Measurements from ENCODE around the gene RCSD1.
"Not testable (repeated sequence)": the region's sequence is repeated elsewhere in the genome, so short reads cannot be mapped to it uniquely, and the experiment has no call there.

The RCSD1 gene

GRCh38 chr1:167601442-167602383 lies 28.3 kb upstream of the RCSD1 start:
- Histone ChIP-seq H3K36me3 (ENCODE audit: control insufficient read depth in 1 of 2, insufficient read depth in 2 of 2, low read length in 2 of 2) (no peaks in the 10 kb centered on the region), H3K4me1 (ENCODE audit: control insufficient read depth in 1 of 2, insufficient read depth in 2 of 2, low read length in 2 of 2) (peaks cover 0 to 20% of the 10 kb centered on the region in 2 donors), H3K27ac (ENCODE audit: low read length) (peak overlapping the region; percentile 35), H3K9me3 (ENCODE audit: control insufficient read depth in 1 of 2, low read length in 2 of 2) (peaks cover 0 to 1% of the 10 kb centered on the region in 2 donors), H3K27me3 (ENCODE audit: low read depth, low read length) (no peaks in the 10 kb centered on the region), H3K4me3 (ENCODE audit: low read depth in 1 of 2, low read length in 2 of 2) (no peak overlapping the region)

DNA sequence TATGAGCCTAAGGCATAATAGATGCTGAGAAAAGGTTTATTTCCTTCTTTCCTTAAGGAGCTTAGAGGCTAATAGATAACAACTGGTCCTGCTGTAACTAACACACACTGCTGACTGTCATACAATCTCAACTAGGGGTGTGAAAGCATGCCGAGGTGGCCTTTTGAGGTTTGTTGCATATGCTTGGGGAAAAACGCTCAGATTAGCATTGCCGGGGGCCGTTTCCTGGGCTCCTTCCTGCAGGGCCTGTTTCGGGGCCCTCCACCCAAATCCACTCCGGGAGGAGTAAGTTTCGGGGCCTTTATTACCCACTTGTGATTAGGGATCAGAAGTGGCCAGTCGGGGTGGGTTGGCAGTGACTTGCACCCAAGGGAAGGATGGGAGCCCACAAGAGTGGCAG lies 27.2 kb upstream of the RCSD1 start:
- H3K4me3 ChIP-seq (ENCODE audit: low read depth in 1 of 2, low read length in 2 of 2) = no peak overlapping the region
- no peak overlapping the region for H3K27ac ChIP-seq (ENCODE audit: low read length)
- peaks cover 0 to 20% of the 10 kb centered on the region in 2 donors for H3K4me1 ChIP-seq (ENCODE audit: control insufficient read depth in 1 of 2, insufficient read depth in 2 of 2, low read length in 2 of 2)
- no peaks in the 10 kb centered on the region for H3K27me3 ChIP-seq (ENCODE audit: low read depth, low read length)
- peaks cover 0 to 13% of the 10 kb centered on the region in 2 donors for H3K9me3 ChIP-seq (ENCODE audit: control insufficient read depth in 1 of 2, low read length in 2 of 2)
- no peaks in the 10 kb centered on the region for H3K36me3 ChIP-seq (ENCODE audit: control insufficient read depth in 1 of 2, insufficient read depth in 2 of 2, low read length in 2 of 2)

DNA sequence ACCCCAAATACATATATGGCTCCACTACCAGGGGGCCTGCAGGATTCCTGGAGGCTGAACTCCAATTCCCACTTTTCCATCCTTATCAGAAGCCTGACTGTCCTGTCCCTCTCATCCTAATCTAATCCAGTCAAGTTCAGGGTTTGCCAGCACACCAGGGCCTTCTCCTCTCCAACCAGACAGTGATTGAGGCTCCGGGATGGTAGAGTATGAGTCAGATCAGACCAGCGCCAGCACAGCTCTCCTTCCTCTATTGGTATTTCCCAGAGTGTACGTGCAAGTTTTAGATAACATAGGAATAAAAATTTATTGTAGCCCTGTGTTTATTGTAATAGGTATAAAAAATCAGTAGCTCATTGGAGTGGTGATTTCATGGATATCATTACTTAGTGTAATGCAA lies 24.5 kb upstream of the RCSD1 start:
- Histone ChIP-seq H3K36me3 (ENCODE audit: control insufficient read depth in 1 of 2, insufficient read depth in 2 of 2, low read length in 2 of 2) (no peaks in the 10 kb centered on the region), H3K4me3 (ENCODE audit: low read depth in 1 of 2, low read length in 2 of 2) (no peak overlapping the region)

GRCh38 chr1:167611983-167612382 lies 18.0 kb upstream of the RCSD1 start:
- H3K36me3 ChIP-seq (ENCODE audit: control insufficient read depth in 1 of 2, insufficient read depth in 2 of 2, low read length in 2 of 2) = no peaks in the 10 kb centered on the region
- no peak overlapping the region for H3K4me3 ChIP-seq (ENCODE audit: low read depth in 1 of 2, low read length in 2 of 2)
- peaks cover 0 to 19% of the 10 kb centered on the region in 2 donors for H3K9me3 ChIP-seq (ENCODE audit: control insufficient read depth in 1 of 2, low read length in 2 of 2)
- no peak overlapping the region for H3K27ac ChIP-seq (ENCODE audit: low read length)
- no peaks in the 10 kb centered on the region for H3K27me3 ChIP-seq (ENCODE audit: low read depth, low read length)
- H3K4me1 ChIP-seq (ENCODE audit: control insufficient read depth in 1 of 2, insufficient read depth in 2 of 2, low read length in 2 of 2) = peaks cover 0 to 2% of the 10 kb centered on the region in 2 donors

More for the DNA sequence above, 24.5 kb upstream of the RCSD1 start:
- Histone ChIP-seq H3K27me3 (ENCODE audit: low read depth, low read length) (no peaks in the 10 kb centered on the region), H3K27ac (ENCODE audit: low read length) (no peak overlapping the region), H3K4me1 (ENCODE audit: control insufficient read depth in 1 of 2, insufficient read depth in 2 of 2, low read length in 2 of 2) (peaks cover 0 to 10% of the 10 kb centered on the region in 2 donors), H3K9me3 (ENCODE audit: control insufficient read depth in 1 of 2, low read length in 2 of 2) (peaks cover 0 to 16% of the 10 kb centered on the region in 2 donors)

GRCh38 chr1:167612587-167613385 lies 17.2 kb upstream of the RCSD1 start:
- Histone ChIP-seq H3K36me3 (ENCODE audit: control insufficient read depth in 1 of 2, insufficient read depth in 2 of 2, low read length in 2 of 2) (no peaks in the 10 kb centered on the region), H3K4me1 (ENCODE audit: control insufficient read depth in 1 of 2, insufficient read depth in 2 of 2, low read length in 2 of 2) (peaks cover 0 to 5% of the 10 kb centered on the region in 2 donors), H3K27me3 (ENCODE audit: low read depth, low read length) (no peaks in the 10 kb centered on the region), H3K27ac (ENCODE audit: low read length) (no peak overlapping the region), H3K9me3 (ENCODE audit: control insufficient read depth in 1 of 2, low read length in 2 of 2) (peaks cover 0 to 11% of the 10 kb centered on the region in 2 donors), H3K4me3 (ENCODE audit: low read depth in 1 of 2, low read length in 2 of 2) (no peak overlapping the region)

- H3K27me3 ChIP-seq (ENCODE audit: low read depth, low read length); H3K4me1 ChIP-seq (ENCODE audit: control insufficient read depth in 1 of 2, insufficient read depth in 2 of 2, low read length in 2 of 2); H3K9me3 ChIP-seq (ENCODE audit: control insufficient read depth in 1 of 2, low read length in 2 of 2); H3K4me3 ChIP-seq (ENCODE audit: low read depth in 1 of 2, low read length in 2 of 2); H3K36me3 ChIP-seq (ENCODE audit: control insufficient read depth in 1 of 2, insufficient read depth in 2 of 2, low read length in 2 of 2); H3K27ac ChIP-seq (ENCODE audit: low read length): not testable (repeated sequence)
Measured at GRCh38 chr1:167613984-167614383, 16.0 kb upstream of the RCSD1 start.

DNA sequence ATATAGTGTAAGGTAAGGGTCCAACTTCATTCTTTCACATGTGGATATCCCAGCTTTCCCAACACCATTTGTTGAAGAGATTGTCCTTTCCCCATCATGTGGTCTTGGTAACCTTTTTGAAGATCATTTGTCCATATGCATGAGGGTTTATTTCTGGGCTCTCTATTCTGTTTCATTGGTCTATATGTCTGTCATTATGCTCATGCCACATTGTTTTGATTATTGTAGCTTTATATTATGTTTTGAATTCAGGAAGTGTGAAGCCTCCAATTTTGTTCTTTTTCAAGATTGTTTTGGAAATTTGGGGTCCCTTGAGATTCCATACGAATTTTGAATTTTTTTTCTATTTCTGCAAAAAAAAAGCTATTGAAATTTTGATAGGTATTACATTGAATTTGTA lies 15.2 kb upstream of the RCSD1 start:
- H3K9me3 ChIP-seq (ENCODE audit: control insufficient read depth in 1 of 2, low read length in 2 of 2) = peaks cover 0 to 7% of the 10 kb centered on the region in 2 donors
- H3K4me3 ChIP-seq (ENCODE audit: low read depth in 1 of 2, low read length in 2 of 2) = no peak overlapping the region
- no peaks in the 10 kb centered on the region for H3K27me3 ChIP-seq (ENCODE audit: low read depth, low read length)
- peaks cover 0 to 5% of the 10 kb centered on the region in 2 donors for H3K4me1 ChIP-seq (ENCODE audit: control insufficient read depth in 1 of 2, insufficient read depth in 2 of 2, low read length in 2 of 2)
- H3K36me3 ChIP-seq (ENCODE audit: control insufficient read depth in 1 of 2, insufficient read depth in 2 of 2, low read length in 2 of 2) = no peaks in the 10 kb centered on the region
- no peak overlapping the region for H3K27ac ChIP-seq (ENCODE audit: low read length)

- Histone ChIP-seq H3K4me3 (ENCODE audit: low read depth in 1 of 2, low read length in 2 of 2) (peak overlapping the region; percentile 5 to 14), H3K4me1 (ENCODE audit: control insufficient read depth in 1 of 2, insufficient read depth in 2 of 2, low read length in 2 of 2) (peaks cover 0 to 5% of the 10 kb centered on the region in 2 donors), H3K27me3 (ENCODE audit: low read depth, low read length) (no peaks in the 10 kb centered on the region), H3K36me3 (ENCODE audit: control insufficient read depth in 1 of 2, insufficient read depth in 2 of 2, low read length in 2 of 2) (no peaks in the 10 kb centered on the region), H3K9me3 (ENCODE audit: control insufficient read depth in 1 of 2, low read length in 2 of 2) (peaks cover 0 to 7% of the 10 kb centered on the region in 2 donors), H3K27ac (ENCODE audit: low read length) (peak overlapping the region; percentile 56)
Measured at GRCh38 chr1:167616521-167616920, 13.5 kb upstream of the RCSD1 start.

- H3K4me1 ChIP-seq (ENCODE audit: control insufficient read depth in 1 of 2, insufficient read depth in 2 of 2, low read length in 2 of 2) = peaks cover 0 to 5% of the 10 kb centered on the region in 2 donors
- no peaks in the 10 kb centered on the region for H3K27me3 ChIP-seq (ENCODE audit: low read depth, low read length)
- peaks cover 0 to 7% of the 10 kb centered on the region in 2 donors for H3K9me3 ChIP-seq (ENCODE audit: control insufficient read depth in 1 of 2, low read length in 2 of 2)
- peak overlapping the region; percentile 56 for H3K27ac ChIP-seq (ENCODE audit: low read length)
- H3K36me3 ChIP-seq (ENCODE audit: control insufficient read depth in 1 of 2, insufficient read depth in 2 of 2, low read length in 2 of 2) = no peaks in the 10 kb centered on the region
- H3K4me3 ChIP-seq (ENCODE audit: low read depth in 1 of 2, low read length in 2 of 2) = peak overlapping the region; percentile 5 to 14
Measured at GRCh38 chr1:167617153-167618147, 12.6 kb upstream of the RCSD1 start.

DNA sequence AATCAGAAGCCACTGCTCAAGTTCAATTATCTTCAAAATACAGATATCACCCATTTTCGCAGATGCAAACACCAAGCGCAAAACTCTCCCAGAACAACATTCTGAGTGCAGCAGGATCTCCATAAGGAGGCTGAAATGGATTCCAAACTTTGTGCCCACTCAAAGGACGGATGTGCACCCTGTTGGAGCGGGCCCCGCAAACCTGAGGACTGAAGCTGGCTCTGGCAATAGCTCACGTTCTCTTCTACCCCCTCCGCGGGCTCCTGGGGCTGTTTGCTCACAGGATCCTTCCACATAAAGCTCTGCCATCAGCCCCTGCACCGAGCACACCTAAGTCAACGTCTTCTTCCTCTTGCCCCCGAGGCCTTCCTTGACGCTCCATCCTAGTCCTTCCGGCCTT lies 11.7 kb upstream of the RCSD1 start:
- H3K27me3 ChIP-seq (ENCODE audit: low read depth, low read length) = no peaks in the 10 kb centered on the region
- peaks cover 0 to 7% of the 10 kb centered on the region in 2 donors for H3K9me3 ChIP-seq (ENCODE audit: control insufficient read depth in 1 of 2, low read length in 2 of 2)
- no peaks in the 10 kb centered on the region for H3K36me3 ChIP-seq (ENCODE audit: control insufficient read depth in 1 of 2, insufficient read depth in 2 of 2, low read length in 2 of 2)
- peaks cover 0 to 5% of the 10 kb centered on the region in 2 donors for H3K4me1 ChIP-seq (ENCODE audit: control insufficient read depth in 1 of 2, insufficient read depth in 2 of 2, low read length in 2 of 2)
- no peak overlapping the region for H3K27ac ChIP-seq (ENCODE audit: low read length)
- H3K4me3 ChIP-seq (ENCODE audit: low read depth in 1 of 2, low read length in 2 of 2) = no peak overlapping the region

Measured in muscle layer of duodenum (tissue), 2 donors.